Fibroblast of skin of abdomen (primary cell): ENCODE results near the gene SST.
"Not testable (repeated sequence)": the region's sequence is repeated elsewhere in the genome, so short reads cannot be mapped to it uniquely, and the experiment has no call there.

Source experiments
- DNase-seq: peaks from one replicate; pipeline ENCODE4 v3.0.0-alpha.2; 2013

Gene SST

DNA sequence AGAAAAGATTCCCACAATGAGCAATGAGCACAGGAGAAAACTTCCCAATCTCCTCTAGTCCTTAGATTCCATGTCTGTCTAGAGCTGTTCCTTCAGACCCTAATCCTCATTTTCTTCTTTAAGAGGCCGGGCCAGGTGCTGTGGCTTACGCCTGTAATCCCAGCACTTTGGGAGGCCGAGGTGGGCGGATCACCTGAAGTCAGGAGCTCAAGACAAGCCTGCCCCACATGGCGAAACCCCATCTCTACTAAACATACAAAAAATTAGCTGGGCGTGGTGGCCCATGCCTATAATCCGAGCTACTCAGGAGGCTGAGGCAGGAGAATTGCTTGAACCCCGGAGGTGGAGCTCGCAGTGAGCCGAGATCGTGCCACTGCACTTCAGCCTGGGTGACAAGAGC lies 11.6 kb upstream of the SST start:
- DNase-seq, result not testable (repeated sequence)

DNA sequence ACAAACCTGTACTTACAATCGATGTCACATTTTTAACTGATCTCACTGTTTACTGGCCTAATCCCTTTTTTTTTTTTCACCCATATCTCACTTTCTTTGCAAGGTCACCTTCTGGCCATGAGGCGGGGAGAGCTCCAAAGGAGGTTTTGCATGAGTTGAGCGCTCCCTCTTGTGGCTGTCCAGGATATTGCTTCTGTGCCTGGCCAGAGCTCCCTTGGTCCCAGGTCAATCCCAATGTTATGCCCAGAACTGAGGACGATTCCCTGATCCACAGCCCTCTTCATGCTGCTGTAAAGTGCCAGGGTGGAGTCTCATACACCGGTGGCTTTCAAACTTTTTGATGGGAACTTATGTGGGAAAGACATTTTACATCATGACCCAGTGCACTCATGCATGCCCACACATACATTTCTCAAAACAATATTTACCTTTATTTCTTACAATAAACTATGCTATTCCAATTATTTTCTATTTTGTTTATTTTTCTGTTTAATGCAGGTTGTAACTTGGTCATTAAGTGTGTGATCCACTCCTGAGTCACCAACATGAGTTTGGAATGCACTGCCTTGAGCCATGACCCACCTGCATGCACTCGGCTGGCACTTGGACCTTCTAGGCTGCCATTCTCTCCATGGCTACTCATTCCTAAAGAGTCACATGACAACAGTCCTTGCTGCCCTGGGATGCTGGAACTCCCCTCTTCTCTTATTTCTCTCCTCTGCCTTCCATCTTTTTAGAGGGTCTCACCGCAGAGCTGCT lies 9.6 kb upstream of the SST start:
- DNase-seq, result peak; percentile 70

DNA sequence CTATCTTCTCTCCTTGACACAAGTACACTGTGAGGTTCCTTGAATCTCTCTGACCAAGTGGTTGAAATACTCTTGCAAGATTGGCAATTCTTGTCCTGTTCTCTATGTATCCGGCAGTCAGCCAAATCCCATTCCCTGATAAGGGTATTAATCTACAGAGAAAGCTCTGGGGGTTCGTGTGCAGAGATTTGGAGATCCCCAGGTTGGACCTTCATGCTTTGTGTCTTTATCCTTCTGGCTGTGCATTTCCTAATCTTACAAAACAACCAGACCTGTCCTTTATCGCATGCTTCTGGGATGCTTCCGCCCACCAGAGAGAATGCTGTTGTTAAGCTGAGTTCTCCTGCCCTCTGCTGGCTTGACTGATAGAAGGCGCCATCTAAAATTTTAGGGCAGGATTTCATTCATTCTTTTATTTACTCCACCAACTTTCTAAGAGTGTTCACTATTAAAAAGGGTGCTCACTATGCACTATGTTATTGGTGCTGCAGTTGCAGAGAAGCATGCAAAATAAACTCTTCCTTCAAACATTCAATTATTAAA lies 8.6 kb upstream of the SST start:
- peak; percentile 69 for DNase-seq

DNA sequence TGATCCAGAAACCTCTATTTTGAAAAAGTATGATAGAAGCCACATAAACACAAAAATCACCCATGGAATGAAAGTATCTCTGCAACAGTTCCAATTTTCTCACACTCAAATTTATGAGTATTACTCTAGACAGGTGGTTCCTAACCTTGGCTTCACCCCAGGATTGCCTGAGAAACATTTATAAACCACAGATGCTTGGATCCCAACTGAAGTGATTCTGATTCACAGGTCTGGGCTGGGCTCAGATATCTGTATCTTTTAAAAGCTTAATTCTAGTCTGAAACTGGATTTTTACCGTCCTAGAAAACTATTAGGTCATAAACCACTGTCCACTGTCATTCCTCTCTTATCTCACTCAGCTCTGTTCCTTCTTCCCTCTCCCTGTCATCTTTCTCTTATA lies 7.4 kb upstream of the SST start:
- DNase-seq, result peak; percentile 15

DNA sequence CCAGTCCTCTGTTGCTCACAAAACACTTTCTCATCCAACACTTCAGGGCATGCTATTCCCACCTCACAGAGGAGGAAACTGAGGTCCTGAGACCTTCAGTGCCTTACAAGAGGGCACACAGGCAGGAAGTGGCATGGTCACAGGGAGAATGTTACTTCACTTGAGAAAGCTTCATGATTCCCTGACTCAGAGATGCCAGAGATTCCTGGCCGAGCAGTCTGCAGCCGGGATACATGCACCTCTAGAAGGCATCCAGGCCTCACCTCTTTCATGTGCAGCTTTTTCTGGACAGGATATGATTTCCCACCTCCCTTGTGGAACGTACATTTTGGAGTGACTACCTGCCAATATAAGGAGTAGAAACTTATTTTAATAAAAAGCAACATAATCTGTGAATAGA lies 2.8 kb upstream of the SST start:
- DNase-seq, result no peak

DNA sequence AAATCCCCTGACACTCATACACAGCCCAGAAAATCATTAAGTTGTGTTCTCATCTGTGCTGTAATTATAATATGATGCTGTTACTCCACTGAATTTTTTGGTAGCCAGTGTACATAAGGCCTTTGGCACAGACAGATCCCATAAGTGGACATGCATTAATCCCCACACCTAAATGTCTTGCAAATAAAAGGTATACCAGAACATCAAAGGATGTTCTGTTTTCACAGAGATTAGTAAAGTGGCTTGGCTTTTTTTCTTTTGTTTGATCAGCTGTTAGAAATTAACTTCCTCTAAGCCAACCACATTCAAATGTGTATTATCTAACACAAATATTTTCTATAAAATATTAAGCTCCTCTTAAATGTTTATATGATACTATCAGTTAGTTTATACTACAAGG lies 2.7 kb downstream of the SST start:
- DNase-seq, result no peak

DNA sequence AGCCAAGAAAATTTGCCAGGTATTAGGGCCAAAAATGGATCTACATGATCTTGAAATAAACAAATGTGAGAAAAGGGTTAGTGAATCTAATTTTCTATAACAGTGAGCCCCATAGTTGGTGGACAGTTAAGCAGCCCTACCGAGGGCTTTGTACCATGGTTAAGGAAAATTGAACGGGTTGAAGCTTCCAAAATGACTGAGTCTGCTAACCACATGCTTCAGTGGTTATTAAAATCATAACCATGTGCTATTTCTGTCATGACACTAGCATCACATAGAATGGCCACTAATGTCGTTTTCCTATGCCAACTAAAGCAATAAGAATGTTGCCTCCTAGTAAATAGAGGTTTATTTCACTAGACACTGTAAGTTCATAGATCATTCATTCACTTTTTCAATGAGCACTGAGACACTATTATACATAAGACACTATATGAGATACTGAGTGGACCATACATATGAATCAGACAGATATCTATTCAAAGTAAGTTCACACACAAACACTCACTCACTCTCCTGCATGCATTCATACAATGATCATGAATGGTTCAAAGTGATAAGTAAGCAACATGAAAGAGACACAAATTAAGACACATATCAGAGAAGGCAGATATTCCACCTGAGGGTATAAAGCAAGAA lies 4.3 kb downstream of the SST start:
- no peak for DNase-seq

DNA sequence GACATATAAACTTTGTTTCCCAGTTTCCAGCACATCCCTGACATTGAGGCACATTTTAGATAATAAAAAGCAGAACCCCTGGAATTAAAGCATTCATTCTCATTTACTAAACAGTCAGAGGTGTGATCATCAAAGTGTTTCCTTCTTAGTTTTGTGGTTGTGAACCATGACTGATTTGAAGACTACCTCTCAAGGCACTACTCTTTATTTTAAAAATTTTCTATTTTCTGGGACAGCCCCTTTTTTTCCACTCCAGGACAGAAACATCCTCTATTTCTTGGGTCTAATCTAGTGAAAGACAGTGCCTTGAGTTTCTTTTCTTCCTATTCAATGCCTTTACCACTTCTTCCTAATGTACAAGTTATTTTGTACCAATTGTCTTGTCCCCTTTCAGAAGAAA lies 5.2 kb downstream of the SST start:
- DNase-seq, result no peak

DNA sequence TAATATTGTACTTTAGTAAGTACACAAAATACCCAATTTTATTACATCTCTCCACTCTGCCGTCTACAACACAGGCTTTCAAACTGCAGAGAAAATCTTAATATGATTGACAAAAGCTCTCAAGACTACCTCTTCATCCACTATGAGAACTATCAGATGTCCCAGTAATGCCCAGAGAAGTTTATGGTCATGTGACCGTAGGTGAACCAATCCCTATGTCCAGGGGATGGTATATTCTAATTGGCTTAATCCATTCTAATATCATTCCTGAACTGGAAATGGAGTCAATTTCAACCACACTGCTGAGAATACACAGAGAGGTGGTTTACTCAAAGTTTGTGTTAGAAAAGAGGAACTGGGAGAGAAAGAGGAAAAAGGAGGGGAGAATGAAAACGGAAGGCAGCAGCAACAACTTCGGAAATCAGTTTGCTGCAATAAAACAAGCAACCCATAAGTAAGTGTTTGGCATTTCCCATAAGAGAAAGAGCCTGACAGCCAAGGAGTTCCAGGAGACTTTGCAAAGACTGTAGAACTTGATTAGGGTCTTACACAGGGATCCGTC lies 7.3 kb downstream of the SST start:
- no peak for DNase-seq

DNA sequence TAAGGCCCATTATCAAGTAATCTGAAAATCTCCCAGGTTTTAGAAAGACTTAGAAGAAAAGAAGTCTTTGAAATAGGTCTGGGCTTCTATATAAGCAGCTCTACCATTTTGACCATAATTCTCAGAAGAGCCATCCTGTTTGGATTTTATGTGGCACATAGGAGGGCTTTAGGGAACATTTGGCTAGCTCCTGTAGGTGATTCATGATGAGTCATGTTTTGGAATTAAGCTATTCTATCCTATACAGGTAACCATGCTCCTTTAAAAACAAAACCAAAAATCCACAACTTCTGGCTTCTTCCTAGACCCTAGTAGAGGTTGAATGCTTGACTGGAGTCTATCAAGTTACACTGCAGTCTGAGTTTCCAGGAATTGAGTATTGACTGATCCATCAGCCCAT lies 8.9 kb downstream of the SST start:
- DNase-seq, result no peak

DNA sequence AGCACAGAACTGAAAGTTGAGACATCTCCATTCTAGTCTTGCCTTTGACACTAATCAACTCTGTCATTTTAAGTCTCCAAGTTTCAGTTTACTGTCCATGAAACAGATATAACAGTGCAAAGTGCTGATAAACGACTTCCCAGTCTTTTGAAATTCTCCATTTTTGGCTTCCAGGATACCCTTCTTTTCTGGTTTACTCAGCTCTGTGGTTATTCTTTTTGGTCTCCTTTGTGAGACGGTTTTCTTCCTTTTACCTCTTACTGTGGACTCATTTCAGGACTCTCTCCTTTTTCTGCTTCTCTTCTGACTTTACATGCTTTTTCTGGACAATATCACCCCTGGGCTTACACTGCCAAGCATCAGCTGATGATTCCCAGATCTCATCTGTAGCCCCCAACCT lies 18.9 kb downstream of the SST start:
- no peak for DNase-seq

DNA sequence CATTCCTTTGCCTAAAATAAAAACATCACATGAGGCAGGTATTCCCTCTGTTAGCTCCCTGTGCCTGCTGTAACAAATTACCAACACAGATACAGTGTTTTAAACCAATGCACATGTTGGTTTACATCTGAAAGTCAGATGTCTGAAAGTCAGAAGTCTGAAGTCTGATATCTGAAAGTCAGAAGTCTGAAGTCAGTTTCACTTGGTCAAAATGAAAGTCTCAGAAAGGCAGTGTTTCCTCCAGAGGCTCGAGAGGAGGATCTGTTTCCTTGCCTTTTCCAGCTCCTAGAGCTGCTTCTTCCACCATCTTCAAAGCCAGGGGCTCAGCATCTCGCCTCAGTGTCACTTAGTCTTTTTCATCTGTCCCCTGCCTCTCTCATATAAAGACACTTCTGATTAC lies 22.0 kb downstream of the SST start:
- DNase-seq, result no peak

DNA sequence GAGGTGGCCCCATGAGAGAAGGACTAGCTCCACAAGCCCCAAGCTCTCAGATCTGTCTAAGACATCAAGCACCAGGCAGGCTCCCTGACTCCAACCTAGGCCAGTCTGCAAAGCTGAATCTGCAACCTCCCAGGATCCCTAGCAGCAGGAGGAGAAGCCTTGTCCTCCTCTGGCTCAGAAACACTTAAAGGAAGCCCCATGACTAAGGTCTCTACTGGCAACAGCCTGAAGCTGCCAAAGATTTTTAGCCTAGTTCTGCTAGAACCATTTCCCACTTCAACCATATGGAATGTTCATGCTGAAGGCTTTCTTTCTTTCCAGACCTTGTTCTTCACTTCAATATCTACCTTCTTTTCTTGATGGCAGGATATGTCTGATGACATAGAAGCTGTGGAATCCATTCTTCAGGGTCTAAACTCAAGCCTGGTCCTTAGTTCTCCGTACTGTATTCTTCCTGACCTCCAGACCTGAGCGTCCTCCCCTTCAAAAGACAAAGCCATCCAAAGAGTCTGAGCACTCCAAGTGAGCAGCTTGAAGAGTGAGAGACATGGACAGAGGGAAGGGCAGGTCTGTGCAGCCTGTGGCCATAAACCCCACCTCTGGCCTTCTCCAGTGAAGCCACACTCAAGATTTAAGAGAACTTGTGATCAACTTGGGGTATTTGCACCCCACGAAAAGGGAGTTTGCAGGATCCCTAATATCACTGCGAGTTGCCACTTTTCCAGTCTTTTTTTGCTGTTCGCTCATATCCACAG lies 23.1 kb downstream of the SST start:
- DNase-seq, result no peak

DNA sequence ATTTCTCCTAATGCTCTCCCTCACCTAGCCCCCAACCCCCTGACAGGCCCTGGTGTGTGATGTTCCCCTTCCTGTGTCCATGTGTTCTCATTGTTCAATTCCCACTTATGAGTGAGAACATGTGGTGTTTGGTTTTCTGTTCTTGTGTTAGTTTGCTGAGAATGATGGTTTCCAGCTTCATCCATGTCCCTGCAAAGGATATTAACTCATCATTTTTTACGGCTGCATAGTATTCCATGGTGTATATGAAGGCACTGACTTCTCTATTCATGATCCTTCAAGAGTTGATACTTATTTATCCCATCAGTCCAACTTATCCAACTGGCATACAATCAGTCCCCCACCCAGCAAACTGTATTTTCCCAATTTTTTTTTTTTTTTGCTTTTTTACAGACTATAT lies 24.8 kb downstream of the SST start:
- not testable (repeated sequence) for DNase-seq

DNA sequence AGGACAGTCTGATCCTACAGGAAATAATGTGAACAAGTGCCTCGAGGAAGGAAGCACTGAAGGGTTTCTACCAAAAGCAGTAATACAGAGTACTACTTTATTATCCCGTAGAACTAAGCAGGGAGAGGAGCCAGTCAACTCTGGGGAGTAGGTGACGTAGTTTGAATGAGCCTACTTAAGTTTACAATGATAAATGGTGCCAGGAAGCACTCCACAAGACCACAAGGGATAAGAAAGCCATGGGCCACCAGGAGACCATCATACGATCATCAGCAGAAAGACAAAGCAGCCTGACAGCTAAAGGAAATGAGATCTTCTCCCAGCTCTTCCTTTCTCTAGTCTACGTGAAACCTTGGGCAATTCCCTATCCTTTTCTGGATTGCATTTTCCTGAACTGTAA lies 27.3 kb downstream of the SST start:
- no peak for DNase-seq

DNA sequence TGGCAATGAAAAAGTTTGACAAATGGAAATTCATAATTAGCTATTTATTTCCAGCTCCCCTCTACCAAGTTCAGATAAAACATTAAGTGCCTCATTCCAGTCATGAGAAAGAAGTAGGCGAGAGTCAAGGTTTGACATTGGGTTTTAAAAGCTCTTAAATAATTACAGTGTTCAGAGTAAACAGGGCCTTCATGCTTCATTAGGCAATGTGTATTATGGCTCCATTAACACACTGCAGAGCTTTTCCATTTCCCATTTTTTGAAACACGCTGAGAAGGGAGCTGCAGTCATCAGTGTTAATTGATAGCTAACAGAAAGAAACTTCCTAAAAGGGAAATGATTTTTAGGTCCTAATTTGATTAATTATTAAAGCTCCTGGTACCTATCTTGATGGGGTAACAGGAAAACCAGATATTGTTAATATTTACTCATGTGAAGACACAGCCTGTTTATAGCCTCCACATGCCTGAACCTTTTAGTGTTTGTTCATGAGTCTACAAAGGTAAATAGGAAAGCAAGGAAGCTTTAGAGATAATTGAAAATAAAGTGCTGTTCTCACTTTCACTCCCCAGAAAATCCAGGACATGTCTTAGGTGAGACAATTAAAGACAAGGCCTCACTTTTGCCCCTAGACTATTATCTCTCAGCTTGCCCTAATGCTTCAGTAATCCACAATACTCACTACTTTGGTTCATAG lies 28.7 kb downstream of the SST start:
- no peak for DNase-seq

DNA sequence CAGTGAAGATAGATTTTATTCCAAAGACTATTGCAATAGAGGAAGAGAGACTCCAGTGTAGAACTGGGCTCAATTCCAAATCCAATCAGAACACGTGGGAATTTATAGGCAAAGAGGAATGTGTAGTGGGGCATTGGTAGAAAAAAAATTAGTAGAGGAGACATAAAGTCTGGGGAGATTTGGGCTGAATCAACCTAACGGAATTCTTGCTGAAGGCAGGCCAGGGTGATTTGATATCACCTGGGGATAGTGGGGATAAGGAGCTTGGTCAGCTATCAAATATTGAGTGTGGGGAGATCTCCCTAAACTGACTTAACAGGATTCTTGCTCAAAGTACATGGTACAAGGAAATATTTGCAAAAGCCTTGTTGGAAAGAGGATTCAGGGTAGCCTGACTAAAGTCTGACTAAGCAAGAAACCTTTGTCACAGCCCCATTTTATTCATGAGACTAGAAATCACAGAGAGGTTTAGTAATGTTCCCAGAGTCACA lies 29.6 kb downstream of the SST start:
- peak; percentile 12 for DNase-seq

DNA sequence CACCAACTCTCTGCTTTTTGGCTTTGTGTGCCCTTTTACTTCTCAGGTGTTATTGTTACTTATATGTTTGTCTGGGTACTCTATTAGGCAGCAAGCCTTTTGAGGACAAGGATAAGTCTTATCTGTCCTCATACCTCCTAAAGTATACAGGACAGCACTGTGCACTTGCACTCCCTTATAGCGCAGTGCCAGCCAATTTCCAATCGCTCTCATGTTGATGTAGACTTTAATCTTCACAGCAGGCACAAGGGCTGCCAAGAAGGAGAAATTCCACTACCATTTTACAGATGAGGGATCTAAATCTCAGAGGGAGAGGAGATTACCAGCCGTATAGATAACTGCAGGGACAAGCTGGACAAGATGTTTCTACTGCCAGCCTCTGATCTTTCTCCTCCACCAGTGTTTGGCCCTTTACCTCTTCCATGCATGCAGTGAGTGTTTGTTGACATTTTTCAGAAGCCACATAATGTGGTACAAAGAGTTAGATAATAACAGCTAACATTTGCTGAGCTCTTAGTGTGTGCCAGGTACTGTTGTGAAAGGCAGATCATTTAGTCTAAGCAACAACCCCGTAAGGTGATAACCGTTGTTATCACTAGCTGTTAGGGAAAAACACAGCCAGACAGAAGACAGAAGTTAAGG lies 30.1 kb downstream of the SST start:
- no peak for DNase-seq

DNA sequence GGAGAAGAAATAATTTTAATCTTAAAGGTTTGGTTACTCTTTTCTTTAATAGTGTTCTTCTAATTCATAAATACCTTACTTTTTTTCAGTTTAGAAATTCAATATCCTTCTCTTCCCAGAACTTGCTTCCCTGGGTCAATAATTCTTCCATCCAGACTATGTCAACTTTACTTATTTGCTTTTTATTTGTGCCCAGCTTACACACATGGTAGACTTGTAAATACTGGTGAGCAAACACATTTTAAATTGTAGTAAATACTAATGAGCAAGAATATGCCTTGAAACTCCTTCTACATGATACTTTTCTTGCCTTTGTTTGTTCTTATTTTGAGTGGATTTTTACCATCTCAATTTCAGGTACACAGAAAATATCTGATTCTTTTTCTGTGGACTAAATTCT lies 33.7 kb downstream of the SST start:
- DNase-seq, result no peak

DNA sequence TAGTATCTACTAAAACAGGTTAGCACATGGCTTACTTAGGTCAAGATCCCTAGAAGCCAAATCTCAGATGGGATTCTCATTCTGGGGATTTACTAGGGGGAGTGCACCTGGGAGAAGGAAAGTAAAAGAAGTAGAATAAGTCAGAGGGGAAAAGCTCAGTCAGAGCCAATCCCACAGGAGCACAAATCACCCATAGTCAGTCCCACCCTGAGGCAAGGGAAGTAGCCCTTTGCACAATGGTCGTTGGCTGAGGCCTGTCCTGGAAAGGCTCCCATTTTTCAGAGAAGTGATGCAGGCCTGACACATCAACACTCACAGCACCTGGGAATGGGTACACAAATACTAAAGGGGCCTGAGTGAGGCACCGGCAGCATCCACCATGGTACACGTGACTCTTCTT lies 39.8 kb downstream of the SST start:
- DNase-seq, result no peak

DNA sequence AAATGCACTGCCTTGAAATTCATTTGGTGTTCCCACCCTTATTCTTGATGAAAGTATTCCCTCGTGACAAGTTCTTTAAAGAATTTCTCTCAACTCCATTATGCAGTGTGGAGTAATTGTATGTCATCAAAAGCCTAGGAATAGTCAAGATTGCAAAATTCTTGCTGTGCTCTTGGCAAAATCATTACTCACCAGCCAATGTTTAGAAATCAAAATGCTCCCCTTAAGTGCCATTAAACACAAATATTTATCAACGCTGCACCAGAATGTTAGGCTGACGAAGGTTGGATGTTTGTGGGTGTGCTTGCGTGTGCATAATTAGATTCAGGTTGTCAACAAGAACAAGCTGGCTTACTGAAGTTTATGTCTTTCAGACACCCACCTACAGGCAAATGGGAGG lies 40.5 kb downstream of the SST start:
- peak; percentile 8 for DNase-seq

DNA sequence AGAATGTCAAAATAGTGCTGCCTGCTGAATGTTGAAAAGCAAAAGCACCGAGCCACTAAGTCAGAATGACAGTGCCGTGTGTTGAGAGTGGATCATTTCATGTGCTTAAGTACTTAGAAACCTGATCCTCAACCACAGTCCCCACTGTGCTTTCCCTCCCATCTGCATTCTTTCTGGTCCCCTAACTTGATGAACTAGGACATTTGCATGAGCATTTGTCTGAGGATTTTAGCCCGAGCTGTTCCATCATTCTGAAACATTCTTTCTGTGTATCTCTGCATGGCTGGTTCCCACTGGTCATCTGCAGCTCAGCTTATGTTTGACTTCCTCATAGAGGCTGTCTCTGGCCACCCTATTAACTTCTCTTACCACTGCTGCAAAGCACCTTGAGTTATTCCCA lies 42.0 kb downstream of the SST start:
- no peak for DNase-seq
